Mucosa of descending colon (tissue), 3 donors: ENCODE results near the gene MICAL3. TPM values are rescaled to one million over a fixed set of nuclear protein-coding genes. Genes with fewer than 3 reads are reported as not detected.

Source experiments
- ATAC-seq: fragments of 200-7000 bp; cut with Tn5 transposase; one replicate; pipeline ENCODE4 v1.9.1; 2020; ENCODE audit warnings: mild to moderate bottlenecking, moderate library complexity
- DNase-seq, 3 donors: peaks; one replicate each; pipeline ENCODE4 v3.0.0-alpha.2; 2020
- H3K36me3 ChIP-seq: fragments of 200-600 bp; one replicate; pipeline ENCODE4 v1.8.0; 2021; ENCODE audit warnings: low read depth, mild to moderate bottlenecking
- H3K4me1 ChIP-seq: fragments of 200-600 bp; one replicate; pipeline ENCODE4 v1.8.0; 2021; ENCODE audit warnings: low read depth, mild to moderate bottlenecking
- H3K4me3 ChIP-seq: fragments of 200-600 bp; one replicate; pipeline ENCODE4 v1.8.0; 2021; ENCODE audit warnings: mild to moderate bottlenecking
- H3K9me3 ChIP-seq: fragments of 200-600 bp; one replicate; pipeline ENCODE4 v1.8.0; 2021; ENCODE audit warnings: mild to moderate bottlenecking
- intact Hi-C, 2 donors: fragments of 100-400 bp; cut with DNase I in 1 of 2; cut with micrococcal nuclease in 1 of 2; formaldehyde crosslinking; loops; one replicate each; pipeline versions ENCODE4 v1.11.0 to v1.11.1; 2022; cut with DNase I, micrococcal nuclease
- total RNA-seq, 3 donors: library from RNA; stranded (reverse); fragmentation: NEBNext Ultra II Directional in 2 of 3; extraction: Animal tissue kit (Norgen Biotek cat#: 25700) in 2 of 3; gene quantifications; one replicate each; pipeline versions ENCODE4 v1.2.1 to v1.2.4, GENCODE V29; 2021 to 2023
- TF ChIP-seq, protein P1 (sequence below): fragments of 200-600 bp; IDR thresholded peaks from one replicate; pipeline ENCODE4 v1.8.0; 2022; ENCODE audit warnings: antibody characterized with exemption, mild to moderate bottlenecking
- donor health status: DM: no; HTN: no; CAD: no; lungs with moderate emphysema.
- donor health status: DM: no; HTN: no; CAD: no.
- donor health status: DM: no; HTN: yes; CAD: no.

The MICAL3 gene
- total RNA-seq, 3 donors from 2014 or later = 75.8 to 135 (median 129) TPM

DNA sequence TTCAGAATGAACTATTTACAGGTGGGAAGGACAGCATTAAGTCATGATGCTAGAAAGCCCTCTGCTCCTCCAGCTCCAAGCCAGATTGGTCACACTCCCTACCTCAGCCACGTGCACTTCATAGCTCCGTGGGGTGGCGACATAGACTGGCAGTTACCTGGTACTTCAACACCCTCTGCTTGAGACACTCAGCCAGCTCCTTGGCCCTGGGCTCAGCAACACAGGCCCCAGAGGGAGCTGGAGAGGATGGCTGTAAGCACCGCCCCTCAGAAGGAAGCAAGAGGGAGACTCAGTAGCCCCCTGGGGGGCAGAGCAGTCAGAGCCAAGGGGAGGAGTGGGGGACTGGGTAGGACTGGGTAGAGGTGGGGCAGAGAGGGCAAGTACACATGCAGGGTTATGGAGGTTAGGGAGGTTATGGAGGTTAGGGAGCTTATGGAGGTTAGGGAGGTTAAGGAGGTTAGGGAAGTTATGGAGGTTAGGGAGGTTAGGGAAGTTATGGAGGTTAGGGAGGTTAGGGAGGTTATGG, 148.0 kb downstream of the MICAL3 start:
- peaks cover 5% of the 10 kb centered on the region for H3K36me3 ChIP-seq
- DNase-seq = peak in 2 of 3 donors; percentile 33 to 48
- no peaks in the 10 kb centered on the region for H3K9me3 ChIP-seq
- peak; percentile 66 for ATAC-seq
- no peaks in the 10 kb centered on the region for H3K4me1 ChIP-seq
- TF ChIP-seq, protein P1, sequence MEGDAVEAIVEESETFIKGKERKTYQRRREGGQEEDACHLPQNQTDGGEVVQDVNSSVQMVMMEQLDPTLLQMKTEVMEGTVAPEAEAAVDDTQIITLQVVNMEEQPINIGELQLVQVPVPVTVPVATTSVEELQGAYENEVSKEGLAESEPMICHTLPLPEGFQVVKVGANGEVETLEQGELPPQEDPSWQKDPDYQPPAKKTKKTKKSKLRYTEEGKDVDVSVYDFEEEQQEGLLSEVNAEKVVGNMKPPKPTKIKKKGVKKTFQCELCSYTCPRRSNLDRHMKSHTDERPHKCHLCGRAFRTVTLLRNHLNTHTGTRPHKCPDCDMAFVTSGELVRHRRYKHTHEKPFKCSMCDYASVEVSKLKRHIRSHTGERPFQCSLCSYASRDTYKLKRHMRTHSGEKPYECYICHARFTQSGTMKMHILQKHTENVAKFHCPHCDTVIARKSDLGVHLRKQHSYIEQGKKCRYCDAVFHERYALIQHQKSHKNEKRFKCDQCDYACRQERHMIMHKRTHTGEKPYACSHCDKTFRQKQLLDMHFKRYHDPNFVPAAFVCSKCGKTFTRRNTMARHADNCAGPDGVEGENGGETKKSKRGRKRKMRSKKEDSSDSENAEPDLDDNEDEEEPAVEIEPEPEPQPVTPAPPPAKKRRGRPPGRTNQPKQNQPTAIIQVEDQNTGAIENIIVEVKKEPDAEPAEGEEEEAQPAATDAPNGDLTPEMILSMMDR = no peak
- intact Hi-C loops = no loop called here
- H3K4me3 ChIP-seq = no peak overlapping the region

DNA sequence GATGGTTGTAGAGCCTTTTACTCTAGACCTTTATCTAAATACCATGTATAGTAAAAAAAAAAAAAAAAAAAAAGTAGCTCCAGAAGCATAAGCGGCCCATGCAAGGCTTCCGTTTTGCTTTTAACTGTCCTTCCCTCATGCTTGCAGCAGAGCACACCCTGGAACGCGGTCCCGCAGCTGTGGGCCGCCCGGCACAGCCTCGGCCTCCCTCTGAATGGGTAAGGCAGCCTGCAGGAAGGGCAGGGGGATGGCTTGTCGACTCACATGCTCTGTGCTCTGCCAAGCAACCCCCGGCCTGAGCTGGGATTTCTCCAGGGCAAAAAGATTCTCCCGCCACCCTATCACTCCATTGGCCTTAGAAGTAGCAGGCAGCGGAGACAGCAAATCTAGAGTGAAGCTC, 148.7 kb downstream of the MICAL3 start:
- TF ChIP-seq, protein P1 = no peak
- peaks cover 5% of the 10 kb centered on the region for H3K36me3 ChIP-seq
- ATAC-seq (no peak), DNase-seq (peak in 1 of 3 donors; percentile 20)
- intact Hi-C loops = no loop called here
- H3K4me3 ChIP-seq = no peak overlapping the region
- H3K9me3 ChIP-seq = no peaks in the 10 kb centered on the region
- H3K4me1 ChIP-seq = peaks cover 5% of the 10 kb centered on the region

DNA sequence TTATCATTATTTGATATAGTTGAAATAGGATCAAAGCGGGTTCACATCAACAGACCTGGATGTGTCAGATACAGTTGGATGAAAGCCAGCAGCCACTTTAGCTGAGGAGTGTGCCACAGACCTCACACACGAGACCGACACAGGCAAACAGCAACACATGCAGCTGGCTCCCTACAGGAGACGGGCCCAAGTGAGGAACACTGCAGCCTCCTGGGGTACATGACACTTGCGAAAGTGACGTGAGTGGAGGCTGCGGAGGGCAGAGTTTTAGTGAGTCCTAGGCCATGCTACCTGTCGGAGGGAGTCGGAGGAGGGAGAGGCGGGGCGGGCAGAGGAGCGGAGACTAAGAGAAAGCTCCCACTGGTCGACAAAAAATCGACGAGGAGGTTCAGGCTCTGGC, 149.2 kb downstream of the MICAL3 start:
- no peak for ATAC-seq
- Histone ChIP-seq H3K9me3 (no peaks in the 10 kb centered on the region), H3K4me3 (no peak overlapping the region), H3K4me1 (peaks cover 10% of the 10 kb centered on the region), H3K36me3 (peaks cover 5% of the 10 kb centered on the region)
- peak in 1 of 3 donors; percentile 14 for DNase-seq
- intact Hi-C loops = no loop called here
- TF ChIP-seq, protein P1 = no peak

DNA sequence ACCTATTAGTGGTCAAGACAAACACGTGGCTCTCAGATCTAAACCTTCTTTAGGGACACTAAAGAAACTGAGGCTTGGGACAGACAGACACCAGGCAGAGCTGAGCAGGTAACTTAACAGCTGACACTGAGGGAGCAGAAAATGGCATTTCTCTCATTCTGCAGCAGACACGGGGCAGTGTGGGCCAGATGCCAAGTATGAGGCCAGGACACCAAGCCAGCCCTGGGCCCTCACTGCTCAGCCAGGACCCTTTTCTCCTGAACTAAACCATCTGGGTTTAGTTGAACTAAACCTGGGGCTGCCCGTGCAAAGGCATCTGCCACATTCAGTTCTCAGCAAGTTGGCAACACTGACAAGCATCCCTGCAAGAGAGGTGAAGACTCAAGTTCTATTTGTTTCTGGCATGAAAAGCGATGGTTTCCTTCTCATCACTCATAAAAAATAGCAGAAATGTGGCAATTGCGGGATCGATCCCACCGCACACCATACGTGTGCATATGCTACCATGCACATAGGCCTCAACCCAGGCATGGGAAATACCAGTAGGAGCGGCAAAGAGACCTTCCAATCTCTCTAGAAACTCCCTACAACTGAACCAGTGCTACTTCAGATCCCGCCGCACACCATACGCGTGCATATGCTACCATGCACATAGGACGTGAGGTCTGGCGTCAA, 150.0 kb downstream of the MICAL3 start:
- Histone ChIP-seq H3K36me3 (no peaks in the 10 kb centered on the region), H3K4me3 (no peak overlapping the region), H3K4me1 (peaks cover 18% of the 10 kb centered on the region), H3K9me3 (no peaks in the 10 kb centered on the region)
- DNase-seq (peak in 1 of 3 donors; percentile 10), ATAC-seq (no peak)
- TF ChIP-seq, protein P1 = no peak
- intact Hi-C loops = no loop called here

DNA sequence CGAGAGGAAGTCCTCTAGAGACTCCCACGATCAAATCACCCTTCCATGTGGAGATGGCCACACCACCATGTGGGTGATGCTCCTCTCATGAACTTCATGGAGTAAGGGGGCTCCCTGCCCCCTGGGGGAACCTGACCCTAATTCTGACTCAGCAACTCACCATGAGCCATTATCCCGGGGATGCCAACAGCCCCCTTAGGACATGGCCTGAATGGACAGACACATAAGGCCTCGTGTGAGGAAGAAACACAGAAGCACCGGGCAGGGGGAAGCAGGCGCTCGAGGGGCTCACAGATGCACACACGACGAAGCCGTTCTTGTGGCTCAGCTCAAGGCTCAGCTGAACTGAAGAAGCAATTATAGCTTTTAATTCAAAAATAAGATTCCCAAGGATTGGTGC, 150.6 kb downstream of the MICAL3 start:
- intact Hi-C loops = no loop called here
- Histone ChIP-seq H3K9me3 (no peaks in the 10 kb centered on the region), H3K4me3 (no peak overlapping the region), H3K4me1 (peaks cover 23% of the 10 kb centered on the region), H3K36me3 (no peaks in the 10 kb centered on the region)
- ATAC-seq = no peak
- TF ChIP-seq, protein P1 = no peak
- DNase-seq = peak in 1 of 3 donors; percentile 14
